ENCODE measurements around the gene LYRM2. TPM values are rescaled to one million over a fixed set of nuclear protein-coding genes. Genes with fewer than 3 reads are reported as not detected.

LYRM2 gene
- total and polyA plus RNA-seq, 9 of the 15 experiments (the other 6 are each of a cell fraction or from before 2014, with no cell fraction given) = 13.9 to 115 (median 42.9) TPM

DNA sequence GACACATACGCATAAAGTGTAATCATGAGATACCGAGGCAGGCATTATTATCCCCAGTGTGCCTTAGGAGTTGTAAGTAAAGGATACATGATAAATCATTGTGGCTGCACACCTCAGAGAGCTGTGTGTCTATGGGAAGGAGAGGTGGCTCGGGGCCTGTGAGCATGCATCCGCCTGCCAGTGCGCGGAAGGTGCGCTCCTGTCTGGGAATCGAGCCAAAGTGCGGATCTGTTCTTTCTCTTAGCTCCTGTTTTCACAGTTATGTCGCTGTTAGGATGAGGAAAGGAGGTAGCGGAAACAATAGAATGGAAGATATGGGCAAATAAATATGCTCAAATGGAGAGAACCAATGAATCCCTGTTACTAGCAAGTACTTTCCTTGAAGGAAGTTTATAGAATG lies 107.6 kb downstream of the LYRM2 start:
- CTCF ChIA-PET (ENCODE audit: low intra/inter-chr PET ratio) = no interaction called here
- Histone ChIP-seq H3K4me3 (no peak overlapping the region), H3K9me3 (replicated peaks; ENCODE audit: control insufficient read depth, insufficient read depth, low read depth, low read length) (peaks cover 2% of the 10 kb centered on the region; the same call in 1 of the 2 replicates), H3K4me2 (ENCODE audit: insufficient read depth, low read length) (no peak overlapping the region), H3K9me1 (ENCODE audit: control insufficient read depth, insufficient read depth, low read length) (no peaks in the 10 kb centered on the region), H4K20me1 (replicated peaks; ENCODE audit: control insufficient read depth, insufficient read depth, low read length) (no peaks in the 10 kb centered on the region), H3K9ac (ENCODE audit: insufficient read depth in 1 of 2, low read depth in 2 of 2, low read length in 2 of 2) (no peak overlapping the region), H3K27ac (ENCODE audit: extremely low read depth, low read depth, low read length) (no peak overlapping the region), H2AFZ (ENCODE audit: low read depth, low read length) (no peak overlapping the region), H3K36me3 (ENCODE audit: control insufficient read depth, insufficient read depth, low read length) (no peaks in the 10 kb centered on the region), H3K4me1 (replicated peaks in 1 of 2; ENCODE audit: control insufficient read depth in 2 of 2, insufficient read depth in 2 of 2, low read length in 2 of 2) (no peaks in the 10 kb centered on the region), H3K79me2 (ENCODE audit: control insufficient read depth, insufficient read depth, low read length) (no peaks in the 10 kb centered on the region), H3K27me3 (ENCODE audit: control insufficient read depth in 2 of 2, insufficient read depth in 2 of 2, low read length in 2 of 2) (peaks cover 4 to 19% of the 10 kb centered on the region in 2 experiments; a peak in 3 of 5 replicates)
- ATAC-seq (no peak), FAIRE-seq (no peak), DNase-seq (ENCODE audit: extremely low read depth in 1 of 4, low spot score in 3 of 4) (no peak)
- BruUV-seq (replicated peaks) = no TSS peak
- intact Hi-C loops (cut with micrococcal nuclease) = no loop called here
- POLR2A ChIA-PET = interaction anchor here (1.0 kb wide), 1 partner anchor 12 kb away, joined by 3 read pairs; no protein-coding TSS in a partner anchor
- in situ Hi-C loops (cut with MboI) = no loop called here
- 13% methylated on average over 11 of the region's 11 CpGs for WGBS (ENCODE audit: insufficient coverage, low coverage, missing lambda C conversion rate)
- TF ChIP-seq, protein P1, sequence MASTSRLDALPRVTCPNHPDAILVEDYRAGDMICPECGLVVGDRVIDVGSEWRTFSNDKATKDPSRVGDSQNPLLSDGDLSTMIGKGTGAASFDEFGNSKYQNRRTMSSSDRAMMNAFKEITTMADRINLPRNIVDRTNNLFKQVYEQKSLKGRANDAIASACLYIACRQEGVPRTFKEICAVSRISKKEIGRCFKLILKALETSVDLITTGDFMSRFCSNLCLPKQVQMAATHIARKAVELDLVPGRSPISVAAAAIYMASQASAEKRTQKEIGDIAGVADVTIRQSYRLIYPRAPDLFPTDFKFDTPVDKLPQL (IDR thresholded peaks at IDR 0.05; ENCODE audit: extremely low read depth, insufficient read length) = no peak
- no peak for TF ChIP-seq ZNF311 (CRISPR knock-in tag; IDR thresholded peaks at IDR 0.05)
- no peak for TF ChIP-seq ESRRB (CRISPR knock-in tag; IDR thresholded peaks at IDR 0.05; ENCODE audit: borderline replicate concordance)
- TF ChIP-seq ELF1 (tag; IDR thresholded peaks at IDR 0.05) = no peak
- no peak for TF ChIP-seq EWSR1 (IDR thresholded peaks at IDR 0.05; ENCODE audit: borderline replicate concordance, low read depth, partially characterized antibody)
- TF ChIP-seq, protein P2, sequence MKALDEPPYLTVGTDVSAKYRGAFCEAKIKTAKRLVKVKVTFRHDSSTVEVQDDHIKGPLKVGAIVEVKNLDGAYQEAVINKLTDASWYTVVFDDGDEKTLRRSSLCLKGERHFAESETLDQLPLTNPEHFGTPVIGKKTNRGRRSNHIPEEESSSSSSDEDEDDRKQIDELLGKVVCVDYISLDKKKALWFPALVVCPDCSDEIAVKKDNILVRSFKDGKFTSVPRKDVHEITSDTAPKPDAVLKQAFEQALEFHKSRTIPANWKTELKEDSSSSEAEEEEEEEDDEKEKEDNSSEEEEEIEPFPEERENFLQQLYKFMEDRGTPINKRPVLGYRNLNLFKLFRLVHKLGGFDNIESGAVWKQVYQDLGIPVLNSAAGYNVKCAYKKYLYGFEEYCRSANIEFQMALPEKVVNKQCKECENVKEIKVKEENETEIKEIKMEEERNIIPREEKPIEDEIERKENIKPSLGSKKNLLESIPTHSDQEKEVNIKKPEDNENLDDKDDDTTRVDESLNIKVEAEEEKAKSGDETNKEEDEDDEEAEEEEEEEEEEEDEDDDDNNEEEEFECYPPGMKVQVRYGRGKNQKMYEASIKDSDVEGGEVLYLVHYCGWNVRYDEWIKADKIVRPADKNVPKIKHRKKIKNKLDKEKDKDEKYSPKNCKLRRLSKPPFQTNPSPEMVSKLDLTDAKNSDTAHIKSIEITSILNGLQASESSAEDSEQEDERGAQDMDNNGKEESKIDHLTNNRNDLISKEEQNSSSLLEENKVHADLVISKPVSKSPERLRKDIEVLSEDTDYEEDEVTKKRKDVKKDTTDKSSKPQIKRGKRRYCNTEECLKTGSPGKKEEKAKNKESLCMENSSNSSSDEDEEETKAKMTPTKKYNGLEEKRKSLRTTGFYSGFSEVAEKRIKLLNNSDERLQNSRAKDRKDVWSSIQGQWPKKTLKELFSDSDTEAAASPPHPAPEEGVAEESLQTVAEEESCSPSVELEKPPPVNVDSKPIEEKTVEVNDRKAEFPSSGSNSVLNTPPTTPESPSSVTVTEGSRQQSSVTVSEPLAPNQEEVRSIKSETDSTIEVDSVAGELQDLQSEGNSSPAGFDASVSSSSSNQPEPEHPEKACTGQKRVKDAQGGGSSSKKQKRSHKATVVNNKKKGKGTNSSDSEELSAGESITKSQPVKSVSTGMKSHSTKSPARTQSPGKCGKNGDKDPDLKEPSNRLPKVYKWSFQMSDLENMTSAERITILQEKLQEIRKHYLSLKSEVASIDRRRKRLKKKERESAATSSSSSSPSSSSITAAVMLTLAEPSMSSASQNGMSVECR (CRISPR knock-in tag; IDR thresholded peaks at IDR 0.05) = no peak
- TF ChIP-seq, protein P3, sequence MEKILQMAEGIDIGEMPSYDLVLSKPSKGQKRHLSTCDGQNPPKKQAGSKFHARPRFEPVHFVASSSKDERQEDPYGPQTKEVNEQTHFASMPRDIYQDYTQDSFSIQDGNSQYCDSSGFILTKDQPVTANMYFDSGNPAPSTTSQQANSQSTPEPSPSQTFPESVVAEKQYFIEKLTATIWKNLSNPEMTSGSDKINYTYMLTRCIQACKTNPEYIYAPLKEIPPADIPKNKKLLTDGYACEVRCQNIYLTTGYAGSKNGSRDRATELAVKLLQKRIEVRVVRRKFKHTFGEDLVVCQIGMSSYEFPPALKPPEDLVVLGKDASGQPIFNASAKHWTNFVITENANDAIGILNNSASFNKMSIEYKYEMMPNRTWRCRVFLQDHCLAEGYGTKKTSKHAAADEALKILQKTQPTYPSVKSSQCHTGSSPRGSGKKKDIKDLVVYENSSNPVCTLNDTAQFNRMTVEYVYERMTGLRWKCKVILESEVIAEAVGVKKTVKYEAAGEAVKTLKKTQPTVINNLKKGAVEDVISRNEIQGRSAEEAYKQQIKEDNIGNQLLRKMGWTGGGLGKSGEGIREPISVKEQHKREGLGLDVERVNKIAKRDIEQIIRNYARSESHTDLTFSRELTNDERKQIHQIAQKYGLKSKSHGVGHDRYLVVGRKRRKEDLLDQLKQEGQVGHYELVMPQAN (IDR thresholded peaks at IDR 0.05; ENCODE audit: borderline replicate concordance) = no peak
- no peak for TF ChIP-seq NFE2L1 (tag; IDR thresholded peaks at IDR 0.05; ENCODE audit: borderline replicate concordance, low read depth)
- TF ChIP-seq, protein P4, sequence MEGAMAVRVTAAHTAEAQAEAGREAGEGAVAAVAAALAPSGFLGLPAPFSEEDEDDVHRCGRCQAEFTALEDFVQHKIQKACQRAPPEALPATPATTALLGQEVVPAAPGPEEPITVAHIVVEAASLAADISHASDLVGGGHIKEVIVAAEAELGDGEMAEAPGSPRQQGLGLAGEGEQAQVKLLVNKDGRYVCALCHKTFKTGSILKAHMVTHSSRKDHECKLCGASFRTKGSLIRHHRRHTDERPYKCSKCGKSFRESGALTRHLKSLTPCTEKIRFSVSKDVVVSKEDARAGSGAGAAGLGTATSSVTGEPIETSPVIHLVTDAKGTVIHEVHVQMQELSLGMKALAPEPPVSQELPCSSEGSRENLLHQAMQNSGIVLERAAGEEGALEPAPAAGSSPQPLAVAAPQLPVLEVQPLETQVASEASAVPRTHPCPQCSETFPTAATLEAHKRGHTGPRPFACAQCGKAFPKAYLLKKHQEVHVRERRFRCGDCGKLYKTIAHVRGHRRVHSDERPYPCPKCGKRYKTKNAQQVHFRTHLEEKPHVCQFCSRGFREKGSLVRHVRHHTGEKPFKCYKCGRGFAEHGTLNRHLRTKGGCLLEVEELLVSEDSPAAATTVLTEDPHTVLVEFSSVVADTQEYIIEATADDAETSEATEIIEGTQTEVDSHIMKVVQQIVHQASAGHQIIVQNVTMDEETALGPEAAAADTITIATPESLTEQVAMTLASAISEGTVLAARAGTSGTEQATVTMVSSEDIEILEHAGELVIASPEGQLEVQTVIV (CRISPR knock-in tag; IDR thresholded peaks at IDR 0.05; ENCODE audit: borderline replicate concordance) = no peak

Measured in K562 (cell line).